NCI-H69 (cell line): ENCODE measurements around the gene CEP126.
A peak's percentile ranks its signal among the peaks of the same experiment; 100 is the strongest.

Experiments
- DNase-seq: peaks from one replicate; lab custom pipeline; 2025; lab: John Stamatoyannopoulos, UW

CEP126 gene

DNA sequence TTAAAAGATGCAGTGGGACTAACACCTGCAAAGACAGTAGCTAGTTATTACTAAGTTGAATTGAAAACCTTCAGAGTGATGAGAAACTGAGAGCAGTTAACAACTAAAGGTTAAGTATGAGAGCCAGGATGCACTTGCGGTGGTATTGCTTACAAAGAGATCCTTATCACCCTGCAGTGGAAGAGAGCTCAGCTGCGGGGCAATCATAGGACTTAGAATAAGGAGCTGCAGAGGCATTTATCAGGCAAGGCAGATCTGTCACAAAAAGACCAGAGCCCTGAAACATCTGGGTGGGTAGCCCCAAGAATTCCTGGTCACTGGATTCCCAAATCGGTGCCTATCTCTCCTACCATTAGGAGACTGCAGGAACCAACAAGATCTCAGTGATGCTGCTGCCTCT lies 98.1 kb downstream of the CEP126 start:
- no peak for DNase-seq

DNA sequence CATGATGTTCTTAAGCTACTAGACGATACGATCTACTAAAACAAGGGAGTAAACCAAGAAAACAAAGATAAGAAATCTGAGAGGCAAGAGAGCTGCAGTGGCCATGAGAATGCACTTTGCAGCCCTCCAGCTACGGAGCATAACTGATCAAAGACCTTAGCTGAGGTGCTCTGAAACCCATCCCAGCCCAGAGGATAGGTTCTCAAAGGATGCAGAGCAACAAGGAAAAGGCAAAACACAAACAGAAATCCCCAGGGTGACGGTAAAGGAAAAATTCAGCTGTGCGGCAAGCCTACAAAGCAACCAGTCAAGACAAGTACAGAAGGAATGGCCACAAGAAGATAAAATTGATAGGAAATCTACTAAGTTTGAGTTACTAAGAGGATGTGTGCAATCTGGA lies 99.9 kb downstream of the CEP126 start:
- DNase-seq: no peak

DNA sequence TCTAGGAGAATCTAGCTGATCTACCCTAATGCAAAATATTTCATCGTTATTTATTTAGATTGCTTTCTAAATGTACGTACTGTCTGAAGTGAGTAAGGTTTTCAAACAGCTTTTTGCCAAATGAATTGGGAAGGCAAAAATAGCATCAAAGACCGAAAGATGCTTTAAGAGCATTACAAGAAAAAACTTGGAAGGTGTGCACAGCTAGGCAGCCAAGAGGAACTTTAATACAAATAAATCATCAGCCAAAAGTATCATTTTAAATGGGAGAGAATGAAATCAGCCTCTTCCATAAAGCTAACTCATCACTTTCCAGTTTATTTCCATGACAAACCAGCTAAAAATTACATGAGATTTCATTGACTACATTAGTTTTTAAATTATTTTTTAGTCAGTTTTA lies 102.2 kb downstream of the CEP126 start:
- no peak for DNase-seq

DNA sequence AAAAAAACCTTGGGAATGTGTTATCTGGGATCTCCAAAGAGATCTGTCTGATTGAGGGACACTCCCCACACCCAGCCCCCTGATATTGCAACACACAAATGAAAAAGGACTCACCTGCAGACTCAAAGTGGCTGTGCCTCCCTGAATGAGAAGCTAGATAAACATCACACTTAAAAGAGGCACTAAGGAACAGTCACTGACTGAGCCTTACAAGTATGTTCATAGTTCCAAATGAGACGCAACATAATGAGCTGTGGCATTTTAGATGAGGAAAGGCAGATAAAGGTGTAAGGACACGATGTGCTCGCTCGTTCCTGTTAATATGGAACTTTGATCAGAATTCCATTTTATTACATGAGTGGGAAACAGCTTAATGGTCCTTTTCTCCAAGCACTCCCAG lies 111.4 kb downstream of the CEP126 start:
- DNase-seq: no peak

DNA sequence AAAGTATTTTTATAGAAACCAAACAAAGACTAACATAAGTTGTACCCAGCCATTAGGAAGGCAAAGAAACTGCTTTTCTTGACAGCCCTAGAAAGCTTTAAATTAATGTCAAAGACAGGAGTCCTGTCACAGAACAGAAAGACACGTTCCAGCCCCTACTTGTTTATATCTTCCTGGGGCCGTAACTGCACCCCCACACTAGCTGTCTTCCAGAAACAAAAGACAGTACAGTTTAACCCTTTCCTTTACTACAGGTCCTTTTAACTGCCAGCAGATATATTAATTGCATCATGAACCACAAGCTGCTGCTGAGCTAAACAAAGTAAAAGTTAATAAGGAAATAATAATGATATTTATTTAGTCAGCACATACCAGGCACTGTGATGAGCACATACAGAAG lies 112.1 kb downstream of the CEP126 start:
- DNase-seq: no peak

DNA sequence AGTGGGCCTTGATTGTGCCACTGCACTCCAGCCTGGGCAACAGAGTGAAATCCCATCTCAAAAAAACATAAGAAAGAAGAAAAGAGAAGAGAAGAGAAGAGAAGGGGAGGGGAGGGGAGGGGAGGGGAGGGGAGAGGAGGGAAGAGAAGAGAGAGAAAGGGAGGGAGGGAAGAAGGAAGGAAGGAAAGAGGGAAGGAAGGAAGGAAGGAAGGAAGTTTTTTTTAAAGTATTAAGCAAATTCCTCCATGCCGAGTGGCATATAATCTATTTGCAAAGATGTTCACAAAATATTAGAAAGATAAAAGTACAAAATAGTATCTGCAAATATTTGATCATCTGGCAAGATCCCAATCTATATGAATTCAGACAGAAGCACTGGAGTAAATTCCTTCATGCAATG lies 121.9 kb downstream of the CEP126 start:
- DNase-seq: no peak

DNA sequence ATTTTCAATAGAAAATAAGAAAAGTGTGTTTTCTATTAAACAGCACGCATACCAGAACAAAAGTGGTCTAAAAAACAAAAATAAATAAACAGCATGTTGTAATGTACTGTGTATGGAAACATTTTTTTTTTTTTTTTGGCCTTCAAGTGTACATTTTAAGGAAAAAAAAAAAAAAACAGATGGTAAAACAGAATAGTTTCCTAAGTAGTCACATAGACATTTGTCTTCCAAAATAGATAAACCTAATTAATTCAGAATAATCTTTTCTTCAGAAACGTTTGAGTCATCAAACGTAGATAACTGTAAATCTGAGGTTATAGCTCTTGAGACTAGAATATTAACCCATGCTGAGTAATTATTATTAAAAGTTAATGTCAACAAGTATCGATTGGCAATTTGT lies 132.0 kb downstream of the CEP126 start:
- no peak for DNase-seq

DNA sequence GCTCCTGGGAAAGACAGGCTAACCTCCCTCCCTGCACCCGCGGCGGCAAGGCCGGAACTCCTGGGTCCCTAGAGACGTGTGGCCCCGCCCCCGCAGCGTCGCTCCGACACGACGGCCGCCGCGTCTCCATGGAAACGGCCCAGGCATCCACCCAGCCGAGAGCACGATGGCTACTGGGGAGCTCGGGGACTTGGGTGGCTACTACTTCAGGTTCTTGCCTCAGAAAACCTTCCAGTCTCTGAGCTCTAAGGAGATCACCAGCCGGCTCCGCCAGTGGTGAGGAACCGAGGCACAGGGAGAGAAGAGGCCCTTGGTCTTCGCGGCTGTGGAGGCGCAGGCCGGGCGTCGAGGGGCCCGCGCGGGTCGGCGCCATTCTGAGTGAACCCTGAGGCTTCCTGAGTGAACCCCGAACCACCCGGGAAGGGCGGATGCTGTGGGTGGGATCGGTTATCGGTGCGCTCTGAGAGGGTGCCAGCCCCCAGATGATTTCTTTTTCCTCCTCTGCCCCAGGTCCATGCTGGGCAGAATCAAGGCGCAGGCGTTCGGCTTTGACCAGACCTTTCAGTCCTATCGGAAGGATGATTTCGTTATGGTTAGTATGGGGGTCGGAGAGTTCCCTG lies 132.6 kb downstream of the CEP126 start, which contains the start of gene CFAP300:
Gene CFAP300, plus strand, starts transcription at position 133 of the 620 bp plus-strand sequence. Its CDS starts 34 bp downstream, at position 167.
- DNase-seq: peak; percentile 72
